Heart right ventricle (tissue), 16 donors: ENCODE measurements around the gene AJM1. TPM values are rescaled to one million over a fixed set of nuclear protein-coding genes. Genes with fewer than 3 reads are reported as not detected.

Experiments
- ATAC-seq, 8 donors: fragments of 200-7000 bp; cut with Tn5 transposase; one replicate each; pipeline ENCODE4 v1.9.1; 2020; ENCODE audit warnings: mild to moderate bottlenecking in 8 of 8, moderate library complexity in 8 of 8, moderate number of reproducible peaks in 1 of 8
- DNase-seq, 2 donors: peaks; one replicate each; pipeline ENCODE4 v3.0.0-alpha.2; 2020
- H3K27ac ChIP-seq, 10 donors: fragments of 200-600 bp; sonication (generic) in 2 of 10; one replicate each; pipeline versions ENCODE4 v1.5.0 to v1.8.0; 2020 to 2022; ENCODE audit warnings: mild to moderate bottlenecking in 3 of 10
- H3K27me3 ChIP-seq, 7 donors: fragments of 200-600 bp; one replicate each; pipeline ENCODE4 v1.8.0; 2021 to 2022; ENCODE audit warnings: mild to moderate bottlenecking in 2 of 7
- H3K36me3 ChIP-seq, 9 donors: fragments of 200-600 bp; sonication (generic) in 1 of 9; one replicate each; pipeline versions ENCODE4 v1.5.0 to v1.8.0; 2020 to 2022; ENCODE audit warnings: mild to moderate bottlenecking in 2 of 9
- H3K4me1 ChIP-seq, 9 donors: fragments of 200-600 bp; sonication (generic) in 1 of 9; one replicate each; pipeline versions ENCODE4 v1.5.0 to v1.8.0; 2020 to 2022; ENCODE audit warnings: mild to moderate bottlenecking in 4 of 9
- H3K4me3 ChIP-seq, 10 donors: fragments of 200-600 bp; sonication (generic) in 2 of 10; one replicate each; pipeline versions ENCODE4 v1.5.0 to v1.8.0; 2020 to 2022; ENCODE audit warnings: mild to moderate bottlenecking in 7 of 10, moderate library complexity in 2 of 10
- H3K9me3 ChIP-seq, 11 donors: fragments of 200-600 bp in 10 of 11; sonication (generic) in 2 of 11; one replicate each; pipeline versions ENCODE4 v1.5.0 to v1.8.0; 2013 to 2022; ENCODE audit warnings: mild to moderate bottlenecking in 2 of 11, control low read depth in 1 of 11, moderate library complexity in 1 of 11
- WGBS, 2 donors: extraction: QIAGEN DNeasy Blood & Tissue Kit; methylation state at CpG; one replicate each; pipeline ENCODE4 v1.1.7; 2013; ENCODE audit warnings: inconsistent platforms in 1 of 2; 5-methylcytosine and 5-hydroxymethylcytosine counted together
- intact Hi-C, 10 donors: fragments of 100-400 bp; cut with DNase I; formaldehyde crosslinking; loops; one replicate each; pipeline versions ENCODE4 v1.11.1 to v1.14.2; 2022
- microRNA-seq, 2 donors: library from miRNA; unstranded; fragments of <30 nt; microRNA quantifications; one replicate each; pipeline ENCODE4 v1.2.0, GENCODE V29; 2021
- polyA plus RNA-seq, 2 donors: library from polyadenylated mRNA; stranded (reverse); fragments of 200-250 nt; gene quantifications; one replicate each; pipeline ENCODE4 v1.2.3, GENCODE V29; 2013
- total RNA-seq, 10 donors: library from RNA; stranded (reverse); fragmentation: NEBNext Ultra II Directional in 3 of 10; extraction: Animal tissue kit (Norgen Biotek cat#: 25700) in 3 of 10; gene quantifications; one replicate each; pipeline versions ENCODE4 v1.2.1 to v1.2.4, GENCODE V29; 2021 to 2023
- TF ChIP-seq, protein P1 (sequence below), 9 donors: fragments of 200-600 bp; sonication (generic) in 2 of 9; IDR thresholded peaks; one replicate each; pipeline versions ENCODE4 v1.5.0 to v1.8.0; 2021 to 2022; ENCODE audit warnings: antibody characterized with exemption in 9 of 9, mild to moderate bottlenecking in 5 of 9, moderate library complexity in 1 of 9
- donor health status: Arrhythmogenic right ventricular cardiomyopathy.
- donor health status: ischemic (EF 13 %, LVEDD 7.1; RV severe dilation, severe dysfunction).
- donor health status: healthy with polysubstance abuse.
- donor health status: DM: no; HTN: yes; CAD: no.
- donor health status: DM: no; HTN: no; CAD: no.
- donor health status: ischemic (EF 25% LVEDD 6.9; RV normal size, moderate dysfunction).
- donor health status: ischemic (EF 25% LVEDD 5.7; RV mildly dilated, moderate dysfunction).
- donor health status: healthy.
- donor health status: DM: yes; HTN: yes; CAD: no.
- donor health status: Ischemic cardiomyopathy.
- donor health status: ischemic (EF 35%, LVEDD 5.7; RV mildly dilated, moderate dysfunction).
- donor health status: nonischemic (EF 11% LVEDD 7.7; RV severe dilation, severe dysfunction).
- donor health status: DM: yes; HTN: yes; CAD: no.
- donor health status: PGD.
- donor health status: ischemic (EF 29% LVEDD 5.4; RV normal size, mild dysfunction).
- donor health status: nonischemic (EF 23%, LVEDD 6.1; RV moderate dilation, normal function).

Gene AJM1
- total and polyA plus RNA-seq, 12 donors, result 3.4 to 8.3 (median 5.9) TPM

DNA sequence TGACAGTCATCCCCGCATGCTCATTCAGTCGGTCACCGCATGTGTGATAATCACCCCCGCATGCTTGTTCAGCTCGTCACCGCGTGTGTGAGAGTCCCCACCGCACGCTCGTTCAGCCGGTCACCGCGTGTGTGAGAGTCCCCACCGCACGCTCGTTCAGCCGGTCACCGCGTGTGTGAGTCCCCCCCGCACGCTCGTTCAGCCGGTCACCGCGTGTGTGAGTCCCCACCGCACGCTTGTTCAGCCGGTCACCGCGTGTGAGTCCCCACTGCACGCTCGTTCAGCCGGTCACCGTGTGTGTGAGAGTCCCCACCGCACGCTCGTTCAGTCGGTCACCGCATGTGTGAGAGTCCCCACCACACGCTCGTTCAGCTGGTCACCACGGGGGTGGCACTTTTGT is 47.6 kb downstream of the AJM1 start:
- Histone ChIP-seq H3K36me3 (peaks cover 0 to 41% (median 3%) of the 10 kb centered on the region in 9 donors), H3K27ac (no peak overlapping the region), H3K4me1 (peaks cover 8 to 27% (median 20%) of the 10 kb centered on the region in 9 donors), H3K4me3 (no peak overlapping the region), H3K9me3 (no peaks in the 10 kb centered on the region), H3K27me3 (no peaks in the 10 kb centered on the region)
- WGBS, 2 donors, result 94 to 95% methylated on average over 42 of the region's 42 CpGs
- ATAC-seq, result no peak
- intact Hi-C loops, result loop anchor here in 5 of 10 donors (5.0 to 10.0 kb wide), 4 partner anchors 32 to 52 kb away; partner anchors contain the start of gene FBXW5 (in 1 of the 5)
- TF ChIP-seq, protein P1, sequence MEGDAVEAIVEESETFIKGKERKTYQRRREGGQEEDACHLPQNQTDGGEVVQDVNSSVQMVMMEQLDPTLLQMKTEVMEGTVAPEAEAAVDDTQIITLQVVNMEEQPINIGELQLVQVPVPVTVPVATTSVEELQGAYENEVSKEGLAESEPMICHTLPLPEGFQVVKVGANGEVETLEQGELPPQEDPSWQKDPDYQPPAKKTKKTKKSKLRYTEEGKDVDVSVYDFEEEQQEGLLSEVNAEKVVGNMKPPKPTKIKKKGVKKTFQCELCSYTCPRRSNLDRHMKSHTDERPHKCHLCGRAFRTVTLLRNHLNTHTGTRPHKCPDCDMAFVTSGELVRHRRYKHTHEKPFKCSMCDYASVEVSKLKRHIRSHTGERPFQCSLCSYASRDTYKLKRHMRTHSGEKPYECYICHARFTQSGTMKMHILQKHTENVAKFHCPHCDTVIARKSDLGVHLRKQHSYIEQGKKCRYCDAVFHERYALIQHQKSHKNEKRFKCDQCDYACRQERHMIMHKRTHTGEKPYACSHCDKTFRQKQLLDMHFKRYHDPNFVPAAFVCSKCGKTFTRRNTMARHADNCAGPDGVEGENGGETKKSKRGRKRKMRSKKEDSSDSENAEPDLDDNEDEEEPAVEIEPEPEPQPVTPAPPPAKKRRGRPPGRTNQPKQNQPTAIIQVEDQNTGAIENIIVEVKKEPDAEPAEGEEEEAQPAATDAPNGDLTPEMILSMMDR (IDR thresholded peaks at IDR 0.05), result no peak
- DNase-seq, result no peak

DNA sequence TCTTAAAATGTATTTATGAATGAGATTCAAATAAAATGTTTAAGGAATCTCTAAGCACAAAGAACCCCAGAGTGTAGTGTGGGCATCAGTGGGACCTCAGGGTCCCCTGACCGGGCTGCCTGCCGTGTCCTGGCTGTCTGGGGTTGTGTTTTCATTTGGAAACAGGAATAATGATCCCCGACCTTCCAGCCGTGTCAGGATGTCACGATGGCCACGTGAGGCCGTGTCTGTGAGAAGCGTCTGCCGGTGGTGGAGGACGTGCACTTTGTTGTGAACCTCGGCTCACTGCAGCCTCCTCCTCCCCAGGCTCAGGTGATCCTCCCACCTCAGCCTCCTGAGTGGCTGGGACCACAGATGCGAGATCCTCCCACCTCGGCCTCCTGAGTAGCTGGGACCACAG is 48.4 kb downstream of the AJM1 start:
- Histone ChIP-seq H3K36me3 (peaks cover 0 to 45% (median 8%) of the 10 kb centered on the region in 9 donors), H3K9me3 (no peaks in the 10 kb centered on the region), H3K27me3 (no peaks in the 10 kb centered on the region), H3K27ac (no peak overlapping the region), H3K4me3 (no peak overlapping the region), H3K4me1 (peaks cover 8 to 22% (median 15%) of the 10 kb centered on the region in 9 donors)
- 84 to 87% methylated on average over 13 of the region's 13 CpGs for WGBS, 2 donors
- TF ChIP-seq, protein P1 (IDR thresholded peaks at IDR 0.05), result no peak
- ATAC-seq (no peak), DNase-seq (no peak)
- intact Hi-C loops, result no loop called here

Small RNA genes lying within 50 kb of the gene (microRNA-seq; reads per million reads assigned to microRNA genes)
- 0 reads per million in 2 donors for gene MIR4292
- 0 reads per million in 2 donors for gene MIR4479

Other genes with a start within 250 kb of the AJM1 start
- gene EGFL7, start 179.6 kb upstream of the AJM1 start, total RNA-seq, result 100 to 1,000 TPM in 5 of 10 donors, 10 to 100 TPM in 5; 68.6 to 115 (median 99.6) TPM
- gene EGFL7, start 179.6 kb upstream of the AJM1 start, polyA plus RNA-seq, result 100 to 1,000 TPM; 160 to 377 TPM
- gene AGPAT2, start 155.0 kb upstream of the AJM1 start, total RNA-seq, result 10 to 100 TPM; 48.1 to 83.3 (median 58.4) TPM
- gene AGPAT2, start 155.0 kb upstream of the AJM1 start, polyA plus RNA-seq, result 100 to 1,000 TPM in 1 of 2 donors, 10 to 100 TPM in 1; 97.2 to 195 TPM
- gene DIPK1B, start 129.9 kb upstream of the AJM1 start, total RNA-seq, result 10 to 100 TPM; 15.7 to 26.1 (median 17.9) TPM
- gene DIPK1B, start 129.9 kb upstream of the AJM1 start, polyA plus RNA-seq, result 10 to 100 TPM; 24.8 to 37.9 TPM
- gene LCN10, start 99.5 kb upstream of the AJM1 start, total RNA-seq, result 10 to 100 TPM in 3 of 10 donors, 1 to 10 TPM in 4, under 1 TPM in 3; 0.44 to 28.7 (median 1.7) TPM
- 100 to 1,000 TPM in 1 of 2 donors, 10 to 100 TPM in 1; 34.0 to 144 TPM for gene LCN10, start 99.5 kb upstream of the AJM1 start, polyA plus RNA-seq
- gene LCN6, start 94.0 kb upstream of the AJM1 start, total RNA-seq, result 10 to 100 TPM in 3 of 10 donors, 1 to 10 TPM in 7; 1.5 to 76.8 (median 3.5) TPM
- gene LCN6, start 94.0 kb upstream of the AJM1 start, polyA plus RNA-seq, result 100 to 1,000 TPM in 1 of 2 donors, 10 to 100 TPM in 1; 95.6 to 261 TPM
- gene LCN8, start 84.2 kb upstream of the AJM1 start, total RNA-seq, result not detected
- gene LCN8, start 84.2 kb upstream of the AJM1 start, polyA plus RNA-seq, result not detected
- gene LCN15, start 78.0 kb upstream of the AJM1 start, total RNA-seq, result 10 to 100 TPM in 1 of 10 donors, 1 to 10 TPM in 1, under 1 TPM in 1, not detected in 7; 0.85 to 20.1 (median 1.3) TPM
- gene LCN15, start 78.0 kb upstream of the AJM1 start, polyA plus RNA-seq, result 1 to 10 TPM; 1.0 to 6.1 TPM
- 10 to 100 TPM; 48.1 to 83.4 (median 61.8) TPM for gene TMEM141, start 51.1 kb upstream of the AJM1 start, total RNA-seq
- 100 to 1,000 TPM in 1 of 2 donors, 10 to 100 TPM in 1; 95.6 to 107 TPM for gene TMEM141, start 51.1 kb upstream of the AJM1 start, polyA plus RNA-seq
- gene CCDC183, start 46.1 kb upstream of the AJM1 start, total RNA-seq, result 1 to 10 TPM in 6 of 10 donors, under 1 TPM in 4; 0.56 to 2.4 (median 1.1) TPM
- 1 to 10 TPM in 1 of 2 donors, under 1 TPM in 1; 0.49 to 9.2 TPM for gene CCDC183, start 46.1 kb upstream of the AJM1 start, polyA plus RNA-seq
- 10 to 100 TPM; 61.6 to 91.2 (median 66.6) TPM for gene RABL6, start 34.5 kb upstream of the AJM1 start, total RNA-seq
- gene RABL6, start 34.5 kb upstream of the AJM1 start, polyA plus RNA-seq, result 10 to 100 TPM; 60.5 to 97.4 TPM
- gene PHPT1, start 6.9 kb downstream of the AJM1 start, total RNA-seq, result 100 to 1,000 TPM; 310 to 376 (median 327) TPM
- 100 to 1,000 TPM; 354 to 650 TPM for gene PHPT1, start 6.9 kb downstream of the AJM1 start, polyA plus RNA-seq
- 10 to 100 TPM in 2 of 10 donors, 1 to 10 TPM in 8; 4.1 to 11.3 (median 8.3) TPM for gene MAMDC4, start 9.9 kb downstream of the AJM1 start, total RNA-seq
- 10 to 100 TPM in 1 of 2 donors, 1 to 10 TPM in 1; 8.0 to 45.4 TPM for gene MAMDC4, start 9.9 kb downstream of the AJM1 start, polyA plus RNA-seq
- 100 to 1,000 TPM; 289 to 375 (median 329) TPM for gene EDF1, start 23.8 kb downstream of the AJM1 start, total RNA-seq
- gene EDF1, start 23.8 kb downstream of the AJM1 start, polyA plus RNA-seq, result 1,000 to 10,000 TPM in 1 of 2 donors, 100 to 1,000 TPM in 1; 624 to 1,058 TPM
- gene TRAF2, start 44.0 kb downstream of the AJM1 start, total RNA-seq, result 10 to 100 TPM in 5 of 10 donors, 1 to 10 TPM in 5; 5.4 to 14.8 (median 9.7) TPM
- 10 to 100 TPM; 10.1 to 17.0 TPM for gene TRAF2, start 44.0 kb downstream of the AJM1 start, polyA plus RNA-seq
- 100 to 1,000 TPM; 118 to 169 (median 138) TPM for gene FBXW5, start 102.3 kb downstream of the AJM1 start, total RNA-seq
- 100 to 1,000 TPM; 177 to 215 TPM for gene FBXW5, start 102.3 kb downstream of the AJM1 start, polyA plus RNA-seq
- 10 to 100 TPM in 1 of 10 donors, 1 to 10 TPM in 9; 1.2 to 10.0 (median 2.4) TPM for gene C8G, start 102.8 kb downstream of the AJM1 start, total RNA-seq
- gene C8G, start 102.8 kb downstream of the AJM1 start, polyA plus RNA-seq, result 1 to 10 TPM; 2.0 to 2.1 TPM
- gene LCN12, start 109.8 kb downstream of the AJM1 start, total RNA-seq, result 10 to 100 TPM in 4 of 10 donors, 1 to 10 TPM in 6; 4.1 to 17.9 (median 6.8) TPM
- 1 to 10 TPM in 1 of 2 donors, under 1 TPM in 1; 0.74 to 8.3 TPM for gene LCN12, start 109.8 kb downstream of the AJM1 start, polyA plus RNA-seq
- 1,000 to 10,000 TPM; 1,129 to 5,119 (median 4,014) TPM for gene PTGDS, start 135.0 kb downstream of the AJM1 start, total RNA-seq
- gene PTGDS, start 135.0 kb downstream of the AJM1 start, polyA plus RNA-seq, result 1,000 to 10,000 TPM; 2,970 to 3,711 TPM
- gene LCNL1, start 140.5 kb downstream of the AJM1 start, total RNA-seq, result 10 to 100 TPM in 2 of 10 donors, 1 to 10 TPM in 8; 1.4 to 10.9 (median 6.4) TPM
- 10 to 100 TPM in 1 of 2 donors, under 1 TPM in 1; 0.10 to 10.3 TPM for gene LCNL1, start 140.5 kb downstream of the AJM1 start, polyA plus RNA-seq
- gene PAXX, start 149.9 kb downstream of the AJM1 start, total RNA-seq, result 10 to 100 TPM; 12.7 to 29.5 (median 16.1) TPM
- gene PAXX, start 149.9 kb downstream of the AJM1 start, polyA plus RNA-seq, result 100 to 1,000 TPM in 1 of 2 donors, 10 to 100 TPM in 1; 51.7 to 131 TPM
- gene CLIC3, start 154.1 kb downstream of the AJM1 start, total RNA-seq, result 10 to 100 TPM in 1 of 10 donors, 1 to 10 TPM in 8, under 1 TPM in 1; 0.46 to 11.5 (median 3.0) TPM
- 10 to 100 TPM in 1 of 2 donors, 1 to 10 TPM in 1; 9.5 to 21.4 TPM for gene CLIC3, start 154.1 kb downstream of the AJM1 start, polyA plus RNA-seq
- gene ABCA2, start 185.8 kb downstream of the AJM1 start, total RNA-seq, result 10 to 100 TPM; 23.6 to 42.6 (median 28.1) TPM
- gene ABCA2, start 185.8 kb downstream of the AJM1 start, polyA plus RNA-seq, result 10 to 100 TPM; 16.0 to 46.7 TPM
- under 1 TPM in 5 of 10 donors, not detected in 5; 0.13 to 0.30 (median 0.15) TPM for gene FUT7, start 189.6 kb downstream of the AJM1 start, total RNA-seq
- gene FUT7, start 189.6 kb downstream of the AJM1 start, polyA plus RNA-seq, result under 1 TPM; 0.07 to 0.15 TPM
- gene NPDC1, start 203.7 kb downstream of the AJM1 start, total RNA-seq, result 10 to 100 TPM; 29.1 to 74.3 (median 52.6) TPM
- 100 to 1,000 TPM in 1 of 2 donors, 10 to 100 TPM in 1; 74.2 to 153 TPM for gene NPDC1, start 203.7 kb downstream of the AJM1 start, polyA plus RNA-seq
- gene ENTPD2, start 211.6 kb downstream of the AJM1 start, total RNA-seq, result 1 to 10 TPM in 8 of 10 donors, under 1 TPM in 2; 0.32 to 2.5 (median 1.6) TPM
- 1 to 10 TPM in 1 of 2 donors, under 1 TPM in 1; 0.96 to 3.3 TPM for gene ENTPD2, start 211.6 kb downstream of the AJM1 start, polyA plus RNA-seq
- gene SAPCD2, start 228.1 kb downstream of the AJM1 start, total RNA-seq, result 1 to 10 TPM in 1 of 10 donors, under 1 TPM in 8, not detected in 1; 0.06 to 1.1 (median 0.11) TPM
- gene SAPCD2, start 228.1 kb downstream of the AJM1 start, polyA plus RNA-seq, result under 1 TPM; 0.15 to 0.23 TPM
- 10 to 100 TPM in 4 of 10 donors, 1 to 10 TPM in 6; 6.0 to 16.5 (median 8.5) TPM for gene UAP1L1, start 235.0 kb downstream of the AJM1 start, total RNA-seq
- 10 to 100 TPM in 1 of 2 donors, 1 to 10 TPM in 1; 3.4 to 24.3 TPM for gene UAP1L1, start 235.0 kb downstream of the AJM1 start, polyA plus RNA-seq
- 10 to 100 TPM; 16.9 to 27.7 (median 20.9) TPM for gene MAN1B1, start 244.5 kb downstream of the AJM1 start, total RNA-seq
- 10 to 100 TPM; 25.5 to 71.4 TPM for gene MAN1B1, start 244.5 kb downstream of the AJM1 start, polyA plus RNA-seq